Amygdala (tissue), 56 donors: ENCODE results near the gene CYP39A1.
A peak's percentile ranks its signal among the peaks of the same experiment; 100 is the strongest.
"Not testable (repeated sequence)": the region's sequence is repeated elsewhere in the genome, so short reads cannot be mapped to it uniquely, and the experiment has no call there.

Experiments
- DNase-seq, 56 donors: peaks; one replicate each; lab custom pipeline; 2025; lab: John Stamatoyannopoulos, UW

The CYP39A1 gene

GRCh38 chr6:46651816-46652215 is 802 bp downstream of the CYP39A1 start:
- DNase-seq = no peak

GRCh38 chr6:46651006-46651405 is 1.6 kb downstream of the CYP39A1 start:
- no peak for DNase-seq

- no peak for DNase-seq
Measured at GRCh38 chr6:46648869-46649492, 3.6 kb downstream of the CYP39A1 start.

DNA sequence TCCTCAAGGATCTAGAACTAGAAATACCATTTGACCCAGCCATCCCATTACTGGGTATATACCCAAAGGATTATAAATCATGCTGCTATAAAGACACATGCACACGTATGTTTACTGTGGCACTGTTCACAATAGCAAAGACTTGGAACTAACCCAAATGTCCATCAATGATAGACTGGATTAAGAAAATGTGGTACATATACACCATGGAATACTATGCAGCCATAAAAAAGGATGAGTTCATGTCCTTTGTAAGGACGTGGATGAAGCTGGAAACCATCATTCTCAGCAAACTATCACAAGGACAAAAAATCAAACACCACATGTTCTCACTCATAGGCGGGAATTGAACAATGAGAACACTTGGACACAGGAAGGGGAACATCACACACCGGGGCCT is 4.5 kb downstream of the CYP39A1 start:
- not testable (repeated sequence) for DNase-seq

DNA sequence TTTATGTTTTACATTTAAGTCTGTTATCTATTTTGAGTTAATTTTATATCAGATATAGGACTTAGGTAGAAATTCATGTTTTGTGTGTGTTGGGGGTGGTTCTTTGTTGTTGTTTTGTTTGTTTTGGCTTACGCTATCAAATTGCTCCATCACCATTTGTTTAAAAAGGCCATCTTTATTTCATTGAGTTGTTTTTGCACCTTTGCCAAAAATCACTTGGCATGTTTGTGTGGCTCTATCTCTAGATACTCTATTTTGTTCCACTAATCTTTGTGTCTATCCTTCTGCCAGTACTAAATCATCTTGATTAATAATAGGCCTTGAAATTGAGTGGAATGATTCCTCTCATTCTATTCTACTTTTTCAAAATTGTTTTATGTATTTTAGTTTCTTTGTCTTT is 7.4 kb downstream of the CYP39A1 start:
- no peak for DNase-seq

DNA sequence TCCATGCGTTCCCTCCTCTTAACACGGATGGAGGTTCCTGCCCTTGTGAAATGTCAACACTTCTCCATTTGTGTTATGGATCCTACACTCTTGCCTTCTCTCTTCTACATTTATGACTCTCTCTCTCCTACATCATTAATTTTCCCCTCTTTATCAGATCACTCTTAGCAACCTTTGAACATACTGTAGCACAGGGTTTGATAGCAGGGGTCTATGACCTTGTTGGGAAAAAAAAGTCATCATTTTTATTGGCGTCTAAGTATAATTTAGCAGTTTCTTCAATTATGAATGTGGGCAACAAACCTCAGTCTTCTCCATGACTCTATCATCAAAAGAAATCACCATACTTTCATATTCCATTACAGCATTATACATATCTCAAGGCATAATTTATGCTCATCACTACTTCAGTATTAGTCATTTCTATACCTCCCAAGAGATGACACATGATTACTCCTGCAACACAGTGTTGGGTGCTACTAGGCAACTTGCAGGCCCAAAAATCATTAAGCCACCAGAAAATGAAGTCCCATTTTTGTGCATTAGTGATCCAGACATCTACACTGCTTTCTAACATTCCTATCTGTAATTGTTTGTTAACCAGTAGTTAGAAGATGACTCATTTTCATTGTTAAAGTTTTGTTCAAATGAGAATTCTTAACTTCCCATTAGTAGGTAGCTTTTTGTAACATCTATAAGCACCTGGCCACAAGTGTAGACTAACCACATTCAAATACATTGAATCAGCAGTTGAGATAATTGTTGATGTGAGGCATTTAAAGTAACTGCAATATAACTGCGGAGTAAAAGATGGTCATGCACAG is 9.5 kb downstream of the CYP39A1 start:
- no peak for DNase-seq

GRCh38 chr6:46638650-46639049 is 14.0 kb downstream of the CYP39A1 start:
- DNase-seq = no peak

- no peak for DNase-seq
Measured at GRCh38 chr6:46637933-46638332, 14.7 kb downstream of the CYP39A1 start.

- no peak for DNase-seq
Measured at GRCh38 chr6:46637145-46637544, 15.5 kb downstream of the CYP39A1 start.

GRCh38 chr6:46635462-46635861 is 17.2 kb downstream of the CYP39A1 start:
- DNase-seq = no peak

DNA sequence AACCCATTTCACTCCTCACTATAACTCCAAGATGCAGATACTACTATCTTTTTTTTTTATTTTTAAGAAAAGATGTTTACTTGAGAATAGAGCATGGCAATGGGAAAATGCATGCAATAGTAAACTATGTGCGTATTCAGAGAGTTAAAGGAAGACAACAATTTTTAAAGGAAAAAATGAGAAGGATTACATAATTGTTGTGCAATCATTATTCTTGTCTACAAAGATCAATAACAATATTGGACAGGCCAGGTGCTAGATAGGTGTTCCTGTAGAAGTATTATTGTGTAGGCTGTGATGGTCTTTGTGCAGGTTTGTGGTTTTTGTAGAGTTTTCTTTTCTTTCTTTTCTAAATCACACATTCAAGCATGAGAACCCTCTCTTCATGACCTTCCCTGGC is 20.6 kb downstream of the CYP39A1 start:
- no peak for DNase-seq

DNA sequence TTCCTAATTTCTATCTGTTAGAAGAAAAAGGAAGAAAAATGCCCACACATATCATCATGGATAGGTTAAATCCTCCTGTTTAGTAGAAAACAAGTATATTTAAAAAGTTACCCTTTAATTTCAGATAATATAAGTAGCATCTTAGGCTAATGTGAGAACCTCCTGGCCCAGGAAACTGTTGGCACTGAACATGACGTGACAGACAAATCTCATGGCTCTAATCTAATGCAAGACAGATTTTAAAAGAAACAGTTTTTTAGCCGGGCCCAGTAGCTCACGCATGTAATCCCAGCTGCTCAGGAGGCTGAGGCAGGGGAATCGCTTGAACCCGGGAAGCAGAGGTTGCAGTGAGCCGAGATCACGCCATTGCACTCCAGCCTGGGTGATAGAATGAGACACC is 22.9 kb downstream of the CYP39A1 start:
- DNase-seq = no peak

- DNase-seq = peak in 3 of 56 donors; percentile 1 to 27 (median 8)
Measured at GRCh38 chr6:46628976-46629375, 23.6 kb downstream of the CYP39A1 start.

DNA sequence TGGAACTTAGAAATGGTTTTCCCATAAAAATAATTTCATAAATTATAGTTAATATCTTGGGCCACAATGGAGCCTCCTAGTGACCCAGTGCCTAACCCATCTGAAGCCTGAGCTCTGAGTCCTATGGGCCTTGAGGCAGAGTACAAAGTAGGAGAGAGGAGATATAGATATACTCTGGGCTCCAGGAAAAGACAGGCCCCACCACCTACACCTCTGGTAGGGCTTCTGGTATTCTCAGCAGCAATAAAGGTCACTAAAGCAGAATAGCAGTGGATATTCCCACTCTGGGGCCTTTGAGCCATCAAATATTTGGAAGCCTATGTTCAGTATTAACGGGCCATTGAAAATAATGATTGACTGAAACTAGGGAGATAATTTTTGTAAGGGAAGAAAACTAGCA is 24.1 kb downstream of the CYP39A1 start:
- no peak for DNase-seq

GRCh38 chr6:46626976-46627375 is 25.6 kb downstream of the CYP39A1 start:
- DNase-seq = no peak

DNA sequence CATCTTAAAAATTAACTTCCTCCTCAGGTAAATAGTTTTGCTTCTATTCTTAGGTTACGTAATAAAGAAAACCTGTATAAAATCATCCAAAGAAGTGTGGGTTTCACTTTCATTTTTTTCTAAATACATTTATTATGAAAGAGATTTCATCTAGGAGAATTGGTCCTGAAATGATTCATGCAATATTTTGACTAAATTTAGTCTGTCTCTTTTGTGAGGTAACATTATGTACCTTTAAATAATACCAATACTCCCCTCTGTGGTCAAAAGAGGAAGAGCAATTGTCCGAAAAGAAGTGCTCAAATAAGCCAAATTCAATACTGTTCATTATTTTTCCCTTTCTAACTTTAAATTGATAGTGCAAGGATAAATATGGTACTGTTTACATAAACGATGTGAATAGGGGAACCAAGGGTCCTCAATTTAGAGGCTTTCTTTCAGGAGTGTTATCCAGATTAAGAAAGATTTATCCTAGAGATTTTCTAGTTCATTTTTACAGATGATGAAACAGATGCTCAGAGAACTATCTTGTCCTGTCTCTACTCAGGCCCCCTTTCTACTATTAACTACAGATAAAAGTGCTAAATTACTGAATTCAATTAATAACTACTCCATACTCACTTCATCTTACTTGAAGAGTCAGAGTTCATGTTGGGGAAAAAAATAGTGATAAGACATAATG is 26.2 kb downstream of the CYP39A1 start:
- peak in 1 of 56 donors; percentile 38 for DNase-seq

GRCh38 chr6:46618726-46619125 is 33.9 kb downstream of the CYP39A1 start:
- no peak for DNase-seq

DNA sequence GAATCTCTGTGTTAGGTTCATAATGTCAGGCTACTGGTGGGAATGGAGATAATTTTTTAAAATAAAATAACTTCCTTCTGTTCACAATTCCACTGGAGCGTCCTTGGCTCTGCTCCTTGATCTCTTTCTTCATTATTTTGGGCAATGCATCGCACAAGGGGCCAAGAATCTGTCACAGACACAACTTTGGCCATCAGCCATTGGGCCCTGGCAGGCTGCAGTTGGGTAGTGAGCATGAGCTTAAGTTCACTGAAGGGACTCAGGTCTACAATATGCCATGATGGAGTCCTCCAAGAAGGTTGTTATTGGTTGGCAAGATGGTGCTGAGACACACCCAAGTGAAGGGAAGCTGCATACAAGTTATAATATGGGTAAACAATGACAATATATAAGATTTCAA is 40.0 kb downstream of the CYP39A1 start:
- DNase-seq = peak in 4 of 56 donors; percentile 0 to 17 (median 2)

GRCh38 chr6:46610862-46611553 is 41.6 kb downstream of the CYP39A1 start:
- DNase-seq = no peak

GRCh38 chr6:46606338-46606737 is 46.3 kb downstream of the CYP39A1 start:
- peak in 2 of 56 donors; percentile 1 to 59 for DNase-seq
